Activated T-helper 2 cell treated with anti-CD3 and anti-CD28 coated beads, Interferon-gamma antibody, Interleukin-2, Interleukin-4, amounts not matched to agents 10 μg/mL and 5 μg/mL and 100 μg/mL, durations not matched to agents 14 hours and 24 hours and 36 hours (primary cell): ENCODE results near the gene ENTPD2. TPM values are rescaled to one million over a fixed set of nuclear protein-coding genes. Genes with fewer than 3 reads are reported as not detected.

Experiments
- DNase-seq: peaks from one replicate; pipeline ENCODE4 v3.0.0; 2021; ENCODE audit warnings: low spot score
- H3K27ac Mint-ChIP-seq: one replicate; pipeline ENCODE4 v1.8.0; 2021; ENCODE audit warnings: mixed read lengths
- H3K27me3 Mint-ChIP-seq: one replicate; pipeline ENCODE4 v1.8.0; 2021; ENCODE audit warnings: low read depth, mixed read lengths
- H3K36me3 Mint-ChIP-seq: one replicate; pipeline ENCODE4 v1.8.0; 2021; ENCODE audit warnings: low read depth, mixed read lengths
- H3K4me1 Mint-ChIP-seq: one replicate; pipeline ENCODE4 v1.8.0; 2021; ENCODE audit warnings: low read depth, mixed read lengths
- H3K4me3 Mint-ChIP-seq: one replicate; pipeline ENCODE4 v1.8.0; 2021; ENCODE audit warnings: low read depth, mild to moderate bottlenecking, moderate library complexity, mixed read lengths
- H3K9me3 Mint-ChIP-seq: one replicate; pipeline ENCODE4 v1.8.0; 2021; ENCODE audit warnings: mixed read lengths
- intact Hi-C: fragments of 100-400 bp; cut with micrococcal nuclease; formaldehyde crosslinking; loops from one replicate; pipeline ENCODE4 v1.15.1; 2023
- total RNA-seq: library from RNA; stranded (reverse); gene quantifications from 2 replicates; pipeline ENCODE4 v1.2.3, GENCODE V29; 2022

Gene ENTPD2
- total RNA-seq, 1 donor from 2014 or later, result not detected

- intact Hi-C loops, result no loop called here
- H3K4me1 Mint-ChIP-seq, result no peaks in the 10 kb centered on the region
- no peaks in the 10 kb centered on the region for H3K9me3 Mint-ChIP-seq
These were observed 38.9 kb downstream of the ENTPD2 start for GRCh38 chr9:137014776-137015539.

GRCh38 chr9:137014166-137014565, 39.7 kb downstream of the ENTPD2 start:
- intact Hi-C loops, result no loop called here
- H3K36me3 Mint-ChIP-seq, result no peaks in the 10 kb centered on the region
- no peak overlapping the region for H3K4me3 Mint-ChIP-seq
- no peak overlapping the region for H3K27ac Mint-ChIP-seq
- no peaks in the 10 kb centered on the region for H3K27me3 Mint-ChIP-seq
- no peaks in the 10 kb centered on the region for H3K4me1 Mint-ChIP-seq
- H3K9me3 Mint-ChIP-seq, result no peaks in the 10 kb centered on the region
- DNase-seq, result no peak

More at GRCh38 chr9:137014776-137015539, 38.9 kb downstream of the ENTPD2 start:
- Mint-ChIP-seq H3K27me3 (no peaks in the 10 kb centered on the region), H3K4me3 (no peak overlapping the region), H3K27ac (no peak overlapping the region), H3K36me3 (no peaks in the 10 kb centered on the region)
- no peak for DNase-seq

- intact Hi-C loops, result no loop called here
- H3K27ac Mint-ChIP-seq, result no peak overlapping the region
- no peaks in the 10 kb centered on the region for H3K4me1 Mint-ChIP-seq
- no peaks in the 10 kb centered on the region for H3K36me3 Mint-ChIP-seq
- no peaks in the 10 kb centered on the region for H3K27me3 Mint-ChIP-seq
- no peak overlapping the region for H3K4me3 Mint-ChIP-seq
- DNase-seq, result no peak
- H3K9me3 Mint-ChIP-seq, result no peaks in the 10 kb centered on the region
These were observed 40.3 kb downstream of the ENTPD2 start for GRCh38 chr9:137013571-137013940.

- no peaks in the 10 kb centered on the region for H3K4me1 Mint-ChIP-seq
- H3K36me3 Mint-ChIP-seq, result no peaks in the 10 kb centered on the region
- no peak overlapping the region for H3K27ac Mint-ChIP-seq
- intact Hi-C loops, result no loop called here
- no peaks in the 10 kb centered on the region for H3K9me3 Mint-ChIP-seq
- no peak for DNase-seq
- no peaks in the 10 kb centered on the region for H3K27me3 Mint-ChIP-seq
- no peak overlapping the region for H3K4me3 Mint-ChIP-seq
These were observed 40.9 kb downstream of the ENTPD2 start for GRCh38 chr9:137012694-137013570.

GRCh38 chr9:137011907-137012675, 41.8 kb downstream of the ENTPD2 start:
- Mint-ChIP-seq H3K4me1 (no peaks in the 10 kb centered on the region), H3K27me3 (no peaks in the 10 kb centered on the region)
- intact Hi-C loops, result no loop called here

GRCh38 chr9:137011156-137011555, 42.7 kb downstream of the ENTPD2 start:
- no peak overlapping the region for H3K4me3 Mint-ChIP-seq
- H3K27me3 Mint-ChIP-seq, result no peaks in the 10 kb centered on the region
- H3K27ac Mint-ChIP-seq, result no peak overlapping the region
- no peaks in the 10 kb centered on the region for H3K4me1 Mint-ChIP-seq
- H3K36me3 Mint-ChIP-seq, result no peaks in the 10 kb centered on the region
- DNase-seq, result no peak
- no peaks in the 10 kb centered on the region for H3K9me3 Mint-ChIP-seq
- intact Hi-C loops, result no loop called here

More at GRCh38 chr9:137011907-137012675, 41.8 kb downstream of the ENTPD2 start:
- H3K36me3 Mint-ChIP-seq, result no peaks in the 10 kb centered on the region
- H3K4me3 Mint-ChIP-seq, result no peak overlapping the region
- no peak for DNase-seq
- H3K27ac Mint-ChIP-seq, result no peak overlapping the region
- H3K9me3 Mint-ChIP-seq, result no peaks in the 10 kb centered on the region

- Mint-ChIP-seq H3K27ac (no peak overlapping the region), H3K27me3 (no peaks in the 10 kb centered on the region), H3K4me1 (no peaks in the 10 kb centered on the region), H3K9me3 (no peaks in the 10 kb centered on the region), H3K4me3 (no peak overlapping the region), H3K36me3 (no peaks in the 10 kb centered on the region)
- DNase-seq, result no peak
- intact Hi-C loops, result no loop called here
These were observed 43.7 kb downstream of the ENTPD2 start for GRCh38 chr9:137009938-137010732.

- Mint-ChIP-seq H3K4me3 (no peak overlapping the region), H3K9me3 (no peaks in the 10 kb centered on the region), H3K27me3 (no peaks in the 10 kb centered on the region), H3K27ac (no peak overlapping the region), H3K4me1 (no peaks in the 10 kb centered on the region), H3K36me3 (no peaks in the 10 kb centered on the region)
- intact Hi-C loops, result no loop called here
- DNase-seq, result no peak
These were observed 44.6 kb downstream of the ENTPD2 start for GRCh38 chr9:137009217-137009616.

- H3K27me3 Mint-ChIP-seq, result no peaks in the 10 kb centered on the region
- intact Hi-C loops, result no loop called here
- no peaks in the 10 kb centered on the region for H3K9me3 Mint-ChIP-seq
- no peak overlapping the region for H3K4me3 Mint-ChIP-seq
- no peaks in the 10 kb centered on the region for H3K36me3 Mint-ChIP-seq
- DNase-seq, result no peak
- H3K4me1 Mint-ChIP-seq, result no peaks in the 10 kb centered on the region
- H3K27ac Mint-ChIP-seq, result no peak overlapping the region
These were observed 45.5 kb downstream of the ENTPD2 start for GRCh38 chr9:137008312-137008711.

GRCh38 chr9:137007816-137008270, 46.0 kb downstream of the ENTPD2 start:
- no peaks in the 10 kb centered on the region for H3K4me1 Mint-ChIP-seq
- H3K4me3 Mint-ChIP-seq, result no peak overlapping the region
- intact Hi-C loops, result no loop called here
- DNase-seq, result no peak
- H3K9me3 Mint-ChIP-seq, result no peaks in the 10 kb centered on the region
- H3K36me3 Mint-ChIP-seq, result no peaks in the 10 kb centered on the region
- no peak overlapping the region for H3K27ac Mint-ChIP-seq
- H3K27me3 Mint-ChIP-seq, result no peaks in the 10 kb centered on the region

- no peaks in the 10 kb centered on the region for H3K9me3 Mint-ChIP-seq
- no peaks in the 10 kb centered on the region for H3K4me1 Mint-ChIP-seq
- DNase-seq, result no peak
- intact Hi-C loops, result no loop called here
- no peak overlapping the region for H3K27ac Mint-ChIP-seq
- H3K27me3 Mint-ChIP-seq, result no peaks in the 10 kb centered on the region
- no peak overlapping the region for H3K4me3 Mint-ChIP-seq
- no peaks in the 10 kb centered on the region for H3K36me3 Mint-ChIP-seq
These were observed 46.6 kb downstream of the ENTPD2 start for GRCh38 chr9:137007108-137007815.
